ENCODE data around the gene CLTA. TPM values are rescaled to one million over a fixed set of nuclear protein-coding genes. Genes with fewer than 3 reads are reported as not detected.

The CLTA gene, protein sequence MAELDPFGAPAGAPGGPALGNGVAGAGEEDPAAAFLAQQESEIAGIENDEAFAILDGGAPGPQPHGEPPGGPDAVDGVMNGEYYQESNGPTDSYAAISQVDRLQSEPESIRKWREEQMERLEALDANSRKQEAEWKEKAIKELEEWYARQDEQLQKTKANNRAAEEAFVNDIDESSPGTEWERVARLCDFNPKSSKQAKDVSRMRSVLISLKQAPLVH
- total RNA-seq (100 to 1,000 TPM in 1 of 9 donors, 10 to 100 TPM in 8; 43.8 to 123 (median 61.8) TPM), polyA plus RNA-seq (100 to 1,000 TPM in 1 of 2 donors, 10 to 100 TPM in 1; 40.8 to 139 TPM)
- long read RNA-seq, donor 1, transcript CLTA-202 (5 exons, 1,073 nt), result major isoform, 39 of 59 reads
- long read RNA-seq, donor 1, transcript CLTA-207 (6 exons, 1,102 nt), result minor isoform, 14 of 59 reads
- long read RNA-seq, donor 1, partial matches to known transcripts, result 2 of 59 reads
- long read RNA-seq, donor 1, other reads (novel, unspliced or antisense), result 3 of 59 reads
- long read RNA-seq, donor 2, transcript CLTA-207 (6 exons, 1,102 nt), result minor isoform, 31 of 151 reads
- long read RNA-seq, donor 2, transcript CLTA-202 (5 exons, 1,073 nt), result major isoform, 104 of 151 reads
- long read RNA-seq, donor 2, partial matches to known transcripts, result 4 of 151 reads
- long read RNA-seq, donor 2, other reads (novel, unspliced or antisense), result 11 of 151 reads
- long read RNA-seq, donor 3, transcript CLTA-207 (6 exons, 1,102 nt), result minor isoform, 11 of 50 reads
- long read RNA-seq, donor 3, transcript CLTA-202 (5 exons, 1,073 nt), result major isoform, 36 of 50 reads
- long read RNA-seq, donor 3, partial matches to known transcripts, result 1 of 50 reads
- long read RNA-seq, donor 3, other reads (novel, unspliced or antisense), result 2 of 50 reads

- intact Hi-C loops (cut with DNase I), result loop anchor here in 8 of 10 donors (1.0 to 10.0 kb wide), 6 partner anchors 68 to 144 kb away; partner anchors contain the start of gene GNE (in 2 of the 8)
- DNase-seq (peak; percentile 95 to 98 (median 98)), ATAC-seq (peak; percentile 98 to 100 (median 99))
- peaks cover 0 to 19% (median 2%) of the 10 kb centered on the region in 9 donors for H3K36me3 ChIP-seq
- WGBS, 4 donors, result 0 to 1% (median 0%) methylated on average over 29 to 68 of the region's 68 CpGs
- H3K9me3 ChIP-seq, result no peaks in the 10 kb centered on the region
- peak within 1 kb of the TSS; percentile 66 to 97 (median 92) for H3K27ac ChIP-seq
- peak; percentile 62 to 92 for TF ChIP-seq POLR2A (IDR thresholded peaks at IDR 0.05)
- TF ChIP-seq, protein P1, sequence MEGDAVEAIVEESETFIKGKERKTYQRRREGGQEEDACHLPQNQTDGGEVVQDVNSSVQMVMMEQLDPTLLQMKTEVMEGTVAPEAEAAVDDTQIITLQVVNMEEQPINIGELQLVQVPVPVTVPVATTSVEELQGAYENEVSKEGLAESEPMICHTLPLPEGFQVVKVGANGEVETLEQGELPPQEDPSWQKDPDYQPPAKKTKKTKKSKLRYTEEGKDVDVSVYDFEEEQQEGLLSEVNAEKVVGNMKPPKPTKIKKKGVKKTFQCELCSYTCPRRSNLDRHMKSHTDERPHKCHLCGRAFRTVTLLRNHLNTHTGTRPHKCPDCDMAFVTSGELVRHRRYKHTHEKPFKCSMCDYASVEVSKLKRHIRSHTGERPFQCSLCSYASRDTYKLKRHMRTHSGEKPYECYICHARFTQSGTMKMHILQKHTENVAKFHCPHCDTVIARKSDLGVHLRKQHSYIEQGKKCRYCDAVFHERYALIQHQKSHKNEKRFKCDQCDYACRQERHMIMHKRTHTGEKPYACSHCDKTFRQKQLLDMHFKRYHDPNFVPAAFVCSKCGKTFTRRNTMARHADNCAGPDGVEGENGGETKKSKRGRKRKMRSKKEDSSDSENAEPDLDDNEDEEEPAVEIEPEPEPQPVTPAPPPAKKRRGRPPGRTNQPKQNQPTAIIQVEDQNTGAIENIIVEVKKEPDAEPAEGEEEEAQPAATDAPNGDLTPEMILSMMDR (IDR thresholded peaks at IDR 0.05), result peak; percentile 12 to 70 (median 57)
- H3K27me3 ChIP-seq, result no peaks in the 10 kb centered on the region
- H3K4me3 ChIP-seq, result peak within 1 kb of the TSS; percentile 69 to 99 (median 88)
- peaks cover 16 to 45% (median 40%) of the 10 kb centered on the region in 12 donors for H3K4me1 ChIP-seq
Measured at GRCh38 chr9:36190388-36191289, at the start of gene CLTA. TSS of gene CLTA (plus strand) at chr9:36190921. CDS start at chr9:36191057, 136 bp downstream.

GRCh38 chr9:36141288-36141687 lies 49.4 kb upstream of the CLTA start:
- Histone ChIP-seq H3K9me3 (peaks cover 0 to 6% (median 0%) of the 10 kb centered on the region in 12 donors), H3K4me3 (peak overlapping the region in 1 of 12 donors; percentile 5), H3K27ac (peak overlapping the region in 3 of 12 donors; percentile 3 to 96 (median 89)), H3K27me3 (peaks cover 0 to 16% (median 0%) of the 10 kb centered on the region in 9 donors), H3K36me3 (peaks cover 0 to 10% (median 0%) of the 10 kb centered on the region in 9 donors), H3K4me1 (peaks cover 0 to 94% (median 26%) of the 10 kb centered on the region in 12 donors)
- WGBS, 4 donors, result 79 to 86% (median 81%) methylated on average over 4 of the region's 4 CpGs
- DNase-seq (no peak), ATAC-seq (no peak)
- TF ChIP-seq, protein P1 (IDR thresholded peaks at IDR 0.05), result peak in 6 of 12 donors; percentile 10 to 27 (median 17)
- no peak for TF ChIP-seq POLR2A (IDR thresholded peaks at IDR 0.05)
- intact Hi-C loops (cut with DNase I), result loop anchor here in 1 of 10 donors (2.0 kb wide), 1 partner anchor 44 kb away; no protein-coding TSS in a partner anchor

DNA sequence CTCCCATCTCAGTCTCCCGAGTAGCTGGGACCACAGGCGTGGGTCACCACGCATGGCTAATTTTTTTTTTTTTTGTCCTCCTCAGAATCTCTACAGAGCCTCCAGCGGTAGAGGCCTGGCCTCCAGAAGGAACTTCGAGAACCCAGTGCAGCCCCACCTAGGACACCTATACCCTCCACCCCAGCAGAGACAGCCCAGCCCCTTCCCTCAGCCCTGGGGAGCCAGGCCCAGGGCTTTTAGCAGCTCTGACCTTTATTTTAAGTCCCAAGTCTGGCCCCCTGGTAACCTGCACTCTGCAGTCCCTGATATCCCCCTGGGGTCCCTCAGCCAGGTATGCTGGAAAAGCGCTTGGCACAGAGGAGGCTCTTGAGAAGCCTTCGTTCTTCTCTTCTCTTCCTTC lies 49.0 kb upstream of the CLTA start:
- WGBS, 4 donors, result 93 to 96% (median 94%) methylated on average over 7 of the region's 7 CpGs
- peak overlapping the region in 2 of 12 donors; percentile 89 to 96 for H3K27ac ChIP-seq

More for the DNA sequence above, 49.0 kb upstream of the CLTA start:
- peaks cover 0 to 11% (median 0%) of the 10 kb centered on the region in 9 donors for H3K27me3 ChIP-seq
- H3K36me3 ChIP-seq, result peaks cover 0 to 10% (median 0%) of the 10 kb centered on the region in 9 donors
- peaks cover 0 to 98% (median 24%) of the 10 kb centered on the region in 12 donors for H3K4me1 ChIP-seq
- peaks cover 0 to 6% (median 0%) of the 10 kb centered on the region in 12 donors for H3K9me3 ChIP-seq
- H3K4me3 ChIP-seq, result peak overlapping the region in 1 of 12 donors; percentile 5
- intact Hi-C loops (cut with DNase I), result loop anchor here in 1 of 10 donors (2.0 kb wide), 1 partner anchor 43 kb away; no protein-coding TSS in a partner anchor
- DNase-seq (no peak), ATAC-seq (no peak)
- TF ChIP-seq, protein P1 (IDR thresholded peaks at IDR 0.05), result no peak
- TF ChIP-seq POLR2A (IDR thresholded peaks at IDR 0.05), result no peak

Data from heart left ventricle (tissue), 16 donors.